ENCODE measurements around the gene SMIM5. TPM values are rescaled to one million over a fixed set of nuclear protein-coding genes. Genes with fewer than 3 reads are reported as not detected.

The SMIM5 gene
- total RNA-seq, 1 donor from 2014 or later = 0.24 TPM

DNA sequence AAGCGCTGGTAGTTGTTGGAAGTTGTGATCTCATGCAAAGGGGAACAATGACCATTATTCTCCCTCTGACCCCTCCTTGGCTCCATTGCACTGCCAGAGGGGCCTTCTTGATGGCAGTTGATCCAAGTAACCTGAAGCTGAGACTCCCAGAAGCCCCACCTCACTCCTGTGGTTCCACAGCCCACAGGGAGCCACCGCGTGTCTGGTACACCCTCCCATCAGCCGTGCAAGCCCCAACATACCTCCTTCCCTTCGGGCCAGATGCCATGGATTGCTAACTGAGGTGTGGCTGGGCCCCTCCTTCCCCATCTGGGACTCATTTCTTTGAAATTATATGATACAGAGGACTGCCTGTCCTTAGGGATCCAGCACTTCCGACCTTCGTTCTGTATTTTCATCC is 51.7 kb downstream of the SMIM5 start:
- H3K4me1 Mint-ChIP-seq (ENCODE audit: unreplicated experiment) = peaks cover 81% of the 10 kb centered on the region
- TF ChIP-seq, protein P1, sequence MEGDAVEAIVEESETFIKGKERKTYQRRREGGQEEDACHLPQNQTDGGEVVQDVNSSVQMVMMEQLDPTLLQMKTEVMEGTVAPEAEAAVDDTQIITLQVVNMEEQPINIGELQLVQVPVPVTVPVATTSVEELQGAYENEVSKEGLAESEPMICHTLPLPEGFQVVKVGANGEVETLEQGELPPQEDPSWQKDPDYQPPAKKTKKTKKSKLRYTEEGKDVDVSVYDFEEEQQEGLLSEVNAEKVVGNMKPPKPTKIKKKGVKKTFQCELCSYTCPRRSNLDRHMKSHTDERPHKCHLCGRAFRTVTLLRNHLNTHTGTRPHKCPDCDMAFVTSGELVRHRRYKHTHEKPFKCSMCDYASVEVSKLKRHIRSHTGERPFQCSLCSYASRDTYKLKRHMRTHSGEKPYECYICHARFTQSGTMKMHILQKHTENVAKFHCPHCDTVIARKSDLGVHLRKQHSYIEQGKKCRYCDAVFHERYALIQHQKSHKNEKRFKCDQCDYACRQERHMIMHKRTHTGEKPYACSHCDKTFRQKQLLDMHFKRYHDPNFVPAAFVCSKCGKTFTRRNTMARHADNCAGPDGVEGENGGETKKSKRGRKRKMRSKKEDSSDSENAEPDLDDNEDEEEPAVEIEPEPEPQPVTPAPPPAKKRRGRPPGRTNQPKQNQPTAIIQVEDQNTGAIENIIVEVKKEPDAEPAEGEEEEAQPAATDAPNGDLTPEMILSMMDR (IDR thresholded peaks at IDR 0.05) = no peak
- peak overlapping the region; percentile 22 for H3K4me3 Mint-ChIP-seq (ENCODE audit: unreplicated experiment)
- H3K36me3 Mint-ChIP-seq (ENCODE audit: unreplicated experiment) = peaks cover 3% of the 10 kb centered on the region
- no peaks in the 10 kb centered on the region for H3K9me3 Mint-ChIP-seq (ENCODE audit: unreplicated experiment)
- H3K27ac Mint-ChIP-seq (ENCODE audit: unreplicated experiment) = peak overlapping the region; percentile 95
- no peak for DNase-seq (ENCODE audit: extremely low spot score, unreplicated experiment)
- H3K27me3 Mint-ChIP-seq (ENCODE audit: unreplicated experiment) = no peaks in the 10 kb centered on the region

GRCh38 chr17:75685499-75685898 is 52.3 kb downstream of the SMIM5 start:
- no peak for DNase-seq (ENCODE audit: extremely low spot score, unreplicated experiment)
- no peaks in the 10 kb centered on the region for H3K9me3 Mint-ChIP-seq (ENCODE audit: unreplicated experiment)

DNA sequence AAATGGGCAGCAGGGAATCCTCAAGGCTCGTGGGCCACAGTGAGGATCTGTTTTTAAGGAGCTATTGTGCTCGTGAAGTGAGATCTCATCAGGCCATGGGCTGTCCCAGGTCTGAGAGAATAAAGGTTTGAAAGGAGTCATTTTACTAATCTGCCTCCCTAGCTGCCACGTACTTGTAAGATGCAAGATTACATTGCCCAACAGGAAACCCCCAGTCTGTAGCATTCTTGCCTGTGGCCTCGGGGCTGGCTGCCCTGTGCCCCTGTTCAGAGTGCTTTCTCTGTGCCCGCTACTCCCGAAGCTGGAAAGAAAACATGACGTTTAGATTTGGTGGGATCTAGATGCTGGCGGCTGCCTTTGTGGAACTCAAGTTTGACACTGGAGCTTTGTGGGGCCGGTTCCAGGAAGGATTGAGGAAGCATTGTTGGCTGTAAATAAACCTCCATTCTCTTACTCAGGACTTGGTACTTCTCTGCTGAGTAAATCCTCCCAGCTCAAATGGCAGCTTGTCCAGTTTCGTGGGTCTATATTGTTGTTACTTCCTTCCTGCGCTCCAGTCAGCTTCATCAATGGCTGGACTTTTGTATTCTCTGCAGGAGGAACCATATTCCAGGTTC is 55.1 kb downstream of the SMIM5 start:
- peaks cover 91% of the 10 kb centered on the region for H3K4me1 Mint-ChIP-seq (ENCODE audit: unreplicated experiment)
- H3K27me3 Mint-ChIP-seq (ENCODE audit: unreplicated experiment) = no peaks in the 10 kb centered on the region
- no peak overlapping the region for H3K4me3 Mint-ChIP-seq (ENCODE audit: unreplicated experiment)
- peak overlapping the region; percentile 85 for H3K27ac Mint-ChIP-seq (ENCODE audit: unreplicated experiment)
- no peak for DNase-seq (ENCODE audit: extremely low spot score, unreplicated experiment)
- peaks cover 12% of the 10 kb centered on the region for H3K36me3 Mint-ChIP-seq (ENCODE audit: unreplicated experiment)
- TF ChIP-seq, protein P1 (IDR thresholded peaks at IDR 0.05) = no peak
- no peaks in the 10 kb centered on the region for H3K9me3 Mint-ChIP-seq (ENCODE audit: unreplicated experiment)

More at GRCh38 chr17:75685499-75685898, 52.3 kb downstream of the SMIM5 start:
- Mint-ChIP-seq H3K4me1 (ENCODE audit: unreplicated experiment) (peaks cover 78% of the 10 kb centered on the region), H3K27me3 (ENCODE audit: unreplicated experiment) (no peaks in the 10 kb centered on the region), H3K36me3 (ENCODE audit: unreplicated experiment) (peaks cover 3% of the 10 kb centered on the region), H3K4me3 (ENCODE audit: unreplicated experiment) (peak overlapping the region; percentile 22), H3K27ac (ENCODE audit: unreplicated experiment) (peak overlapping the region; percentile 95)
- TF ChIP-seq, protein P1 (IDR thresholded peaks at IDR 0.05) = no peak

DNA sequence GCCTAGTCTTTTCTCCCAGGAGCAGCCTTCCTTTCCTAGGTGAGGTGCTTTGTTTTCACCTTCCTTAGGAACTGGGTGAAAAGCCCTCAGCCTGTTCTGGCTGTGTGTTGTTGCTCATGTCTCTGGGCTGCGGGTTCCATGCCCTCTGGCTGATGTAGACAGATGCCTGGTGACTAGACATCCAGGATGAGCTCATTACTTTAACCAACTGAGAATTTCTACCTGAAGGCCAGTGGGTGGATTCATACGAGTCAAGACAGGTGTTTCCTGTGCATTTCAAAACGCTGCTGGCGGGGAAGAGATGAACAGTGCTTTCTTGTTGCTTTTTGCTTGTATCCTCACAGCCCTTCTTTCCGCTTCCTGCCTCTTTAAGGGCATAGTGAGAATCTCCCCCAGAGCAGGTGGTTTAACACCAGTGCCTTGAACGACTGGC is 56.2 kb downstream of the SMIM5 start:
- H3K4me3 Mint-ChIP-seq (ENCODE audit: unreplicated experiment) = no peak overlapping the region
- H3K9me3 Mint-ChIP-seq (ENCODE audit: unreplicated experiment) = no peaks in the 10 kb centered on the region
- peaks cover 91% of the 10 kb centered on the region for H3K4me1 Mint-ChIP-seq (ENCODE audit: unreplicated experiment)
- TF ChIP-seq, protein P1 (IDR thresholded peaks at IDR 0.05) = no peak
- H3K27me3 Mint-ChIP-seq (ENCODE audit: unreplicated experiment) = no peaks in the 10 kb centered on the region
- no peak for DNase-seq (ENCODE audit: extremely low spot score, unreplicated experiment)
- peak overlapping the region; percentile 85 for H3K27ac Mint-ChIP-seq (ENCODE audit: unreplicated experiment)
- peaks cover 12% of the 10 kb centered on the region for H3K36me3 Mint-ChIP-seq (ENCODE audit: unreplicated experiment)

Other genes with a start within 250 kb of the SMIM5 start
- 59.1 and 61.8 TPM in 2 replicates for gene GRB2, start 227.8 kb upstream of the SMIM5 start, total RNA-seq
- 71.2 and 78.4 TPM in 2 replicates for gene TMEM94, start 176.8 kb upstream of the SMIM5 start, total RNA-seq
- 28.1 and 32.6 TPM in 2 replicates for gene CASKIN2, start 117.9 kb upstream of the SMIM5 start, total RNA-seq
- gene TSEN54, start 116.9 kb upstream of the SMIM5 start, total RNA-seq = 12.6 and 23.3 TPM in 2 replicates
- gene LLGL2, start 107.7 kb upstream of the SMIM5 start, total RNA-seq = 2.4 and 3.3 TPM in 2 replicates
- gene MYO15B, start 45.6 kb upstream of the SMIM5 start, total RNA-seq = 40.8 and 42.5 TPM in 2 replicates
- gene RECQL5, start 33.7 kb downstream of the SMIM5 start, total RNA-seq = 39.2 and 44.7 TPM in 2 replicates
- 88.1 and 103 TPM in 2 replicates for gene SAP30BP, start 33.9 kb downstream of the SMIM5 start, total RNA-seq
- gene ITGB4, start 88.0 kb downstream of the SMIM5 start, total RNA-seq = 460 and 524 TPM in 2 replicates
- 30.3 and 31.2 TPM in 2 replicates for gene GALK1, start 131.8 kb downstream of the SMIM5 start, total RNA-seq
- gene UNK, start 151.4 kb downstream of the SMIM5 start, total RNA-seq = 35.1 and 38.2 TPM in 2 replicates
- 3.3 and 3.6 TPM in 2 replicates for gene UNC13D, start 211.0 kb downstream of the SMIM5 start, total RNA-seq
- gene WBP2, start 221.9 kb downstream of the SMIM5 start, total RNA-seq = 83.1 and 88.2 TPM in 2 replicates
- 33.3 and 40.2 TPM in 2 replicates for gene TRIM47, start 245.1 kb downstream of the SMIM5 start, total RNA-seq